Left lung (tissue), 10 donors: Measurements from ENCODE around the gene UROS. TPM values are rescaled to one million over a fixed set of nuclear protein-coding genes. Genes with fewer than 3 reads are reported as not detected.

Experiments
- ATAC-seq: fragments of 200-7000 bp; cut with Tn5 transposase; one replicate; pipeline ENCODE4 v1.9.1; 2020; ENCODE audit warnings: moderate library complexity
- DNase-seq, 4 donors: peaks; one replicate each; pipeline ENCODE4 v3.0.0-alpha.2; 2013 to 2020
- H3K27ac ChIP-seq, 2 donors: fragments of 200-600 bp; sonication (generic) in 1 of 2; one replicate each; pipeline versions ENCODE4 v1.5.0 to v1.8.0; 2020 to 2021
- H3K27me3 ChIP-seq, 2 donors: fragments of 200-600 bp; sonication (generic) in 1 of 2; one replicate each; pipeline versions ENCODE4 v1.5.0 to v1.8.0; 2020 to 2021
- H3K36me3 ChIP-seq, 2 donors: fragments of 200-600 bp; sonication (generic) in 1 of 2; one replicate each; pipeline versions ENCODE4 v1.5.0 to v1.8.0; 2020 to 2021
- H3K4me1 ChIP-seq, 2 donors: fragments of 200-600 bp; one replicate each; pipeline ENCODE4 v1.8.0; 2021
- H3K4me3 ChIP-seq, 2 donors: fragments of 200-600 bp; sonication (generic) in 1 of 2; one replicate each; pipeline versions ENCODE4 v1.5.0 to v1.8.0; 2020 to 2021; ENCODE audit warnings: mild to moderate bottlenecking in 1 of 2
- H3K9me3 ChIP-seq, 2 donors: fragments of 200-600 bp; sonication (generic) in 1 of 2; one replicate each; pipeline versions ENCODE4 v1.5.0 to v1.8.0; 2020 to 2021
- CTCF ChIP-seq, 2 donors: fragments of 200-600 bp; sonication (generic) in 1 of 2; IDR thresholded peaks; one replicate each; pipeline versions ENCODE4 v1.5.0 to v1.8.0; 2021; ENCODE audit warnings: antibody characterized with exemption in 2 of 2
- intact Hi-C, 2 donors: fragments of 100-400 bp; cut with DNase I; formaldehyde crosslinking; loops; one replicate each; pipeline versions ENCODE4 v1.11.2 to v1.14.2; 2022
- polyA plus RNA-seq, 6 donors: library from polyadenylated mRNA; unstranded; fragments of 120-200 nt; gene quantifications; one replicate each; pipeline ENCODE4 v1.2.1, GENCODE V29; 2013; ENCODE audit not compliant: insufficient read length in 6 of 6
- total RNA-seq, 2 donors: library from RNA; stranded (reverse); fragmentation: NEBNext Ultra II Directional; extraction: Animal tissue kit (Norgen Biotek cat#: 25700); gene quantifications; one replicate each; pipeline ENCODE4 v1.2.1, GENCODE V29; 2021
- donor health status: DM: no; HTN: yes; CAD: no.
- donor health status: DM: no; HTN: no; CAD: no.

Gene UROS
- total and polyA plus RNA-seq, 8 donors: 42.0 to 73.0 (median 67.0) TPM

GRCh38 chr10:125785791-125786190 is 37.3 kb downstream of the UROS start:
- H3K4me1 ChIP-seq: no peaks in the 10 kb centered on the region
- no peaks in the 10 kb centered on the region for H3K9me3 ChIP-seq
- no peak for TF ChIP-seq CTCF (IDR thresholded peaks at IDR 0.05)
- peaks cover 0 to 22% of the 10 kb centered on the region in 2 donors for H3K36me3 ChIP-seq
- ATAC-seq (no peak), DNase-seq (no peak)
- intact Hi-C loops: no loop called here
- no peak overlapping the region for H3K4me3 ChIP-seq
- H3K27ac ChIP-seq: no peak overlapping the region
- no peaks in the 10 kb centered on the region for H3K27me3 ChIP-seq

- Histone ChIP-seq H3K36me3 (peaks cover 0 to 11% of the 10 kb centered on the region in 2 donors), H3K4me1 (no peaks in the 10 kb centered on the region), H3K27ac (no peak overlapping the region), H3K4me3 (no peak overlapping the region), H3K27me3 (no peaks in the 10 kb centered on the region), H3K9me3 (no peaks in the 10 kb centered on the region)
- TF ChIP-seq CTCF (IDR thresholded peaks at IDR 0.05): no peak
- intact Hi-C loops: no loop called here
- ATAC-seq (no peak), DNase-seq (no peak)
Measured at GRCh38 chr10:125783957-125784356, 39.1 kb downstream of the UROS start.

GRCh38 chr10:125783408-125783807 is 39.6 kb downstream of the UROS start:
- Histone ChIP-seq H3K9me3 (no peaks in the 10 kb centered on the region), H3K27ac (no peak overlapping the region), H3K4me3 (no peak overlapping the region), H3K4me1 (no peaks in the 10 kb centered on the region), H3K36me3 (peaks cover 0 to 6% of the 10 kb centered on the region in 2 donors), H3K27me3 (no peaks in the 10 kb centered on the region)
- ATAC-seq: no peak
- intact Hi-C loops: no loop called here
- peak in 1 of 4 donors; percentile 50 for DNase-seq
- TF ChIP-seq CTCF (IDR thresholded peaks at IDR 0.05): no peak

GRCh38 chr10:125782616-125783015 is 40.4 kb downstream of the UROS start:
- H3K36me3 ChIP-seq: no peaks in the 10 kb centered on the region
- H3K27me3 ChIP-seq: no peaks in the 10 kb centered on the region
- no peak overlapping the region for H3K4me3 ChIP-seq
- no peaks in the 10 kb centered on the region for H3K9me3 ChIP-seq
- H3K4me1 ChIP-seq: no peaks in the 10 kb centered on the region
- intact Hi-C loops: no loop called here
- no peak for ATAC-seq
- H3K27ac ChIP-seq: no peak overlapping the region
- no peak for DNase-seq
- no peak for TF ChIP-seq CTCF (IDR thresholded peaks at IDR 0.05)

GRCh38 chr10:125782054-125782453 is 41.0 kb downstream of the UROS start:
- intact Hi-C loops: no loop called here
- Histone ChIP-seq H3K27me3 (no peaks in the 10 kb centered on the region), H3K36me3 (no peaks in the 10 kb centered on the region), H3K4me1 (no peaks in the 10 kb centered on the region), H3K27ac (no peak overlapping the region), H3K4me3 (no peak overlapping the region), H3K9me3 (no peaks in the 10 kb centered on the region)
- ATAC-seq: no peak
- no peak for TF ChIP-seq CTCF (IDR thresholded peaks at IDR 0.05)
- no peak for DNase-seq
